Measurements from ENCODE around the gene DPP6. TPM values are rescaled to one million over a fixed set of nuclear protein-coding genes. Genes with fewer than 3 reads are reported as not detected.

The DPP6 gene
- total and polyA plus RNA-seq, 2 of the 8 experiments (the other 6 are each of a cell fraction or from before 2014, with no cell fraction given) = 4.7 to 6.8 TPM

DNA sequence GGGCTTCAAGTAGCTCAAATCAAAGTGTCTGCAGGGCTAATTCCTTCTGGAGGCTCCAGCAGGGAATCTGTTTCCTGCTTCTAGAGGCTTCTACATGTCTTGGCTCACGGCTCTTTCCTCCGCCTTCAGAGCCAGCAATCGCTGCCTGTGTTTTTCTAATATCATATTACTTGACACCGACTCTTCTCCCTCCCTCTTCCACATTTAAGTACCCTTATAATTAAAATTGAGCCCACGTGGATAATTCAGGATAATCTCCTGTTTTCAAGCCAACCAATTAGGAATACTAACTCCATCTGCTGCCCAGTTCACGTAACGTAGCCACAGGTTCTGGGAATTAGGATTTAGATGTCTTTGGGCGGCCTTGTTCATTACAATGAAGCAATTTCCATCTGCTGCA lies 372.2 kb downstream of the DPP6 start:
- ChIA-PET CTCF (ENCODE audit: partially characterized antibody) (no interaction called here), POLR2A (ENCODE audit: partially characterized antibody) (no interaction called here)
- Histone ChIP-seq H3K18ac (ENCODE audit: extremely low read depth, low read length) (no peak overlapping the region), H3K4me2 (ENCODE audit: insufficient read depth in 1 of 2, low read depth in 2 of 2, low read length in 2 of 2) (no peak overlapping the region), H2BK20ac (ENCODE audit: low read length) (no peak overlapping the region), H2BK12ac (ENCODE audit: low read depth, low read length) (no peak overlapping the region), H3K4ac (replicated peaks; ENCODE audit: insufficient read length, low read depth, low read length) (no peak overlapping the region), H2BK15ac (ENCODE audit: low read length) (no peak overlapping the region), H3K79me2 (ENCODE audit: control insufficient read depth in 1 of 2, insufficient read depth in 2 of 2, low read length in 2 of 2) (no peaks in the 10 kb centered on the region), H4K5ac (ENCODE audit: insufficient read length, low read depth, low read length) (no peak overlapping the region), H4K8ac (ENCODE audit: extremely low read depth, insufficient read depth, low read length) (no peak overlapping the region), H3K23me2 (ENCODE audit: low read depth, low read length) (peaks cover 4% of the 10 kb centered on the region; the same call in 1 of the 2 replicates), H2AFZ (ENCODE audit: low read length) (no peak overlapping the region), H3K79me1 (ENCODE audit: low read depth, low read length) (no peaks in the 10 kb centered on the region), H3K27me3 (replicated peaks in 1 of 4; ENCODE audit: control insufficient read depth in 3 of 4, extremely low read depth in 1 of 4, insufficient read depth in 3 of 4, low read length in 3 of 4) (no peaks in the 10 kb centered on the region; a peak in 1 of 7 replicates), H2AK5ac (ENCODE audit: low read depth, low read length) (no peak overlapping the region), H3K27ac (ENCODE audit: low read depth, low read length) (no peak overlapping the region), H3K36me3 (ENCODE audit: control insufficient read depth in 2 of 4, insufficient read depth in 4 of 4, low read length in 3 of 4) (no peaks in the 10 kb centered on the region), H2BK5ac (ENCODE audit: low read depth, low read length) (no peak overlapping the region), H3K4me3 (ENCODE audit: extremely low read depth in 1 of 4, insufficient read depth in 2 of 4, low read depth in 3 of 4, low read length in 4 of 4) (no peak overlapping the region), H4K91ac (replicated peaks; ENCODE audit: insufficient read length, low read length) (no peak overlapping the region), H2BK120ac (replicated peaks; ENCODE audit: low read depth, low read length) (no peak overlapping the region), H3K9me3 (ENCODE audit: insufficient read depth in 2 of 2, low read depth in 1 of 2, low read length in 1 of 2) (no peaks in the 10 kb centered on the region), H3K23ac (ENCODE audit: insufficient read length) (no peak overlapping the region), H3K56ac (replicated peaks; ENCODE audit: insufficient read length, low read depth, low read length) (no peak overlapping the region), H3K14ac (ENCODE audit: insufficient read length) (peak overlapping the region; percentile 28), H3K4me1 (replicated peaks in 1 of 4; ENCODE audit: control insufficient read depth in 3 of 4, insufficient read depth in 4 of 4, low read length in 3 of 4) (peaks cover 0 to 2% (median 0%) of the 10 kb centered on the region in 4 experiments; a peak in 1 of 7 replicates), H4K20me1 (replicated peaks in 1 of 2; ENCODE audit: control insufficient read depth in 1 of 2, insufficient read depth in 2 of 2, low read length in 2 of 2) (no peaks in the 10 kb centered on the region), H3K9ac (replicated peaks in 1 of 4; ENCODE audit: extremely low read depth in 1 of 4, low read depth in 3 of 4, low read length in 3 of 4) (no peak overlapping the region)
- FAIRE-seq = no peak
- no peak for DNase-seq (ENCODE audit: low read depth in 1 of 2, low spot score in 2 of 2)
- WGBS, 2 experiments (ENCODE audit: extremely low coverage in 1 of 2, insufficient coverage in 1 of 2, insufficient read length in 1 of 2, insufficient replicate concordance in 2 of 2, low coverage in 1 of 2, low lambda C conversion rate in 2 of 2, missing lambda C conversion rate in 1 of 2) = 73% methylated on average over 8 of the region's 8 CpGs; no CpG with 5 or more reads in 1 of the 2 experiments
- TF ChIP-seq ATF3 (IDR thresholded peaks at IDR 0.05; ENCODE audit: insufficient read depth, low read depth, low read length) = no peak
- no peak for TF ChIP-seq TBP (IDR thresholded peaks at IDR 0.05; ENCODE audit: low read depth, low read length)
- TF ChIP-seq BRCA1 (IDR thresholded peaks at IDR 0.05; ENCODE audit: low read depth, low read length) = no peak
- TF ChIP-seq ZNF274 (IDR thresholded peaks at IDR 0.05; ENCODE audit: borderline replicate concordance, extremely low read depth, low read length) = no peak
- no peak for TF ChIP-seq POU5F1 (IDR thresholded peaks at IDR 0.05; ENCODE audit: low read depth, low read length)
- TF ChIP-seq RFX5 (IDR thresholded peaks at IDR 0.05; ENCODE audit: borderline replicate concordance, low read depth, low read length) = no peak
- no peak for TF ChIP-seq TAF7 (optimal IDR thresholded peaks at IDR 0.05; ENCODE audit: borderline replicate concordance, low read depth, low read length)
- no peak for TF ChIP-seq SP2 (IDR thresholded peaks at IDR 0.05; ENCODE audit: low read length)
- no peak for TF ChIP-seq HDAC2 (IDR thresholded peaks at IDR 0.05; ENCODE audit: borderline replicate concordance in 1 of 2, low read depth in 2 of 2, low read length in 2 of 2)
- no peak for TF ChIP-seq EP300 (IDR thresholded peaks at IDR 0.05; ENCODE audit: borderline replicate concordance in 1 of 2, low read depth in 2 of 2, low read length in 2 of 2)
- no peak for TF ChIP-seq EZH2 (IDR thresholded peaks at IDR 0.05; ENCODE audit: low read depth, low read length, severe bottlenecking)
- TF ChIP-seq CREB1 (IDR thresholded peaks at IDR 0.05) = no peak
- TF ChIP-seq, protein P1, sequence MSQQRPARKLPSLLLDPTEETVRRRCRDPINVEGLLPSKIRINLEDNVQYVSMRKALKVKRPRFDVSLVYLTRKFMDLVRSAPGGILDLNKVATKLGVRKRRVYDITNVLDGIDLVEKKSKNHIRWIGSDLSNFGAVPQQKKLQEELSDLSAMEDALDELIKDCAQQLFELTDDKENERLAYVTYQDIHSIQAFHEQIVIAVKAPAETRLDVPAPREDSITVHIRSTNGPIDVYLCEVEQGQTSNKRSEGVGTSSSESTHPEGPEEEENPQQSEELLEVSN (IDR thresholded peaks at IDR 0.05) = no peak
